Peyer's patch (tissue), 4 donors: ENCODE data around the gene NRL.

Source experiments
- CTCF ChIP-seq, 6 experiments: fragments of 450-650 bp in 4 of 6; fragments of 200-600 bp in 2 of 6; sonication (generic) in 1 of 6; IDR thresholded peaks; one replicate each; pipeline ENCODE4 v1.5.1; 2017 to 2019; ENCODE audit warnings: antibody characterized with exemption in 6 of 6, mild to moderate bottlenecking in 3 of 6, moderate library complexity in 1 of 6
- POLR2A ChIP-seq, 2 donors: fragments of 450-650 bp; IDR thresholded peaks; one replicate each; pipeline ENCODE4 v1.5.1; 2017; ENCODE audit warnings: antibody characterized with exemption in 2 of 2, mild to moderate bottlenecking in 2 of 2, moderate library complexity in 2 of 2

GRCh38 chr14:24136684-24137528, 22.2 kb upstream of the NRL start:
- TF ChIP-seq CTCF (IDR thresholded peaks at IDR 0.05), result no peak
- no peak for TF ChIP-seq POLR2A (IDR thresholded peaks at IDR 0.05)
